ENCODE results near the gene FTO.

FTO gene

GRCh38 chr16:53789137-53789536 is 85.2 kb downstream of the FTO start:
- H3K4me1 ChIP-seq = no peaks in the 10 kb centered on the region; the same call in 1 of the 2 replicates
- H3K9me3 ChIP-seq = no peaks in the 10 kb centered on the region
- H3K27me3 ChIP-seq = no peaks in the 10 kb centered on the region
- H3K36me3 ChIP-seq = no peaks in the 10 kb centered on the region
- TF ChIP-seq, protein P1, sequence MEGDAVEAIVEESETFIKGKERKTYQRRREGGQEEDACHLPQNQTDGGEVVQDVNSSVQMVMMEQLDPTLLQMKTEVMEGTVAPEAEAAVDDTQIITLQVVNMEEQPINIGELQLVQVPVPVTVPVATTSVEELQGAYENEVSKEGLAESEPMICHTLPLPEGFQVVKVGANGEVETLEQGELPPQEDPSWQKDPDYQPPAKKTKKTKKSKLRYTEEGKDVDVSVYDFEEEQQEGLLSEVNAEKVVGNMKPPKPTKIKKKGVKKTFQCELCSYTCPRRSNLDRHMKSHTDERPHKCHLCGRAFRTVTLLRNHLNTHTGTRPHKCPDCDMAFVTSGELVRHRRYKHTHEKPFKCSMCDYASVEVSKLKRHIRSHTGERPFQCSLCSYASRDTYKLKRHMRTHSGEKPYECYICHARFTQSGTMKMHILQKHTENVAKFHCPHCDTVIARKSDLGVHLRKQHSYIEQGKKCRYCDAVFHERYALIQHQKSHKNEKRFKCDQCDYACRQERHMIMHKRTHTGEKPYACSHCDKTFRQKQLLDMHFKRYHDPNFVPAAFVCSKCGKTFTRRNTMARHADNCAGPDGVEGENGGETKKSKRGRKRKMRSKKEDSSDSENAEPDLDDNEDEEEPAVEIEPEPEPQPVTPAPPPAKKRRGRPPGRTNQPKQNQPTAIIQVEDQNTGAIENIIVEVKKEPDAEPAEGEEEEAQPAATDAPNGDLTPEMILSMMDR (IDR thresholded peaks at IDR 0.05; ENCODE audit: low read depth, low read length) = no peak
- no peak for DNase-seq
- H3K4me3 ChIP-seq (ENCODE audit: low read depth, low read length) = no peak overlapping the region

GRCh38 chr16:53792161-53792951 is 88.4 kb downstream of the FTO start:
- no peak overlapping the region for H3K4me3 ChIP-seq (ENCODE audit: low read depth, low read length)
- no peaks in the 10 kb centered on the region for H3K27me3 ChIP-seq
- TF ChIP-seq, protein P1 (IDR thresholded peaks at IDR 0.05; ENCODE audit: low read depth, low read length) = no peak
- DNase-seq = no peak
- no peaks in the 10 kb centered on the region; the same call in 1 of the 2 replicates for H3K4me1 ChIP-seq
- H3K9me3 ChIP-seq = no peaks in the 10 kb centered on the region
- no peaks in the 10 kb centered on the region for H3K36me3 ChIP-seq

GRCh38 chr16:53803451-53803850 is 99.5 kb downstream of the FTO start:
- Histone ChIP-seq H3K4me1 (peaks cover 2% of the 10 kb centered on the region; the same call in 1 of the 2 replicates), H3K27me3 (no peaks in the 10 kb centered on the region), H3K9me3 (no peaks in the 10 kb centered on the region), H3K4me3 (ENCODE audit: low read depth, low read length) (no peak overlapping the region), H3K36me3 (no peaks in the 10 kb centered on the region)
- no peak for DNase-seq
- TF ChIP-seq, protein P1 (IDR thresholded peaks at IDR 0.05; ENCODE audit: low read depth, low read length) = no peak

DNA sequence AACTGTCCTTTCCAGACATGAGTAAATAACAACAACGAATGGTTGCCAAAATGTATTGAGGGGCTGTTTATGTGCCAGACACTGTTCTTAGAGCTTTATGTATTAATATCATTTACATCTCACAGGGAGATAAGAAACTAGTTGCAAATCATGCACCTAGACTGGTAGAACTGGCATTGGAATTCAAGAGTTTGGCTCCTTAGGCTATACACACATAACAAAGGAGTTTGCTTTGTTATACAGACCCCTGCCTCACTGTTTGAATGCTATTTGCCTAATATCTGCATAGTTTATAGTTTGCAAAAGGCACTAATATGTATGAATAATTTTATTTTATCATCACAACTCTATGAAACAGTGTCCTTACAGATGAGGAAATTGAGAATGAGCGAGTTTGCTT is 100.0 kb downstream of the FTO start:
- Histone ChIP-seq H3K4me1 (peaks cover 2% of the 10 kb centered on the region; the same call in 1 of the 2 replicates), H3K27me3 (no peaks in the 10 kb centered on the region), H3K4me3 (ENCODE audit: low read depth, low read length) (no peak overlapping the region), H3K36me3 (no peaks in the 10 kb centered on the region), H3K9me3 (no peaks in the 10 kb centered on the region)
- no peak for DNase-seq
- TF ChIP-seq, protein P1 (IDR thresholded peaks at IDR 0.05; ENCODE audit: low read depth, low read length) = no peak

DNA sequence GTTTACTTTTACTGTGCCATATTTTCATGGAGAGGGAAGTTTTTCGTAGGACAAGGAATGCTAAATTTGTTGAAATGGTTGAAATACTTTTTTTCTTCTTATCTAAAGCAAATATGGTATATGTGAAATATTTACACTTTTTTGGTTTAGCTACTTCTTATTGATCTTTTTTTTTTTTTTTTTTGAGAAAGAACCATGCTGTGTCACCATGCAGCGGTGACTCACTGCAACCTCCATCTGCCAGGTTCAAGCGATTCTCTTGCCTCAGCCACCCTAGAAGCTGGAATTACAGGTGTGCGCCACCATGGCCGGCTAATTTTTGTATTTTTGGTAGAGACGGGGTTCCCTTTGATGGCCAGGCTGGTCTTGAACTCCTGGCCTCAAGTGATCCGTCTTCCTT is 100.5 kb downstream of the FTO start:
- Histone ChIP-seq H3K4me3 (ENCODE audit: low read depth, low read length) (no peak overlapping the region), H3K36me3 (no peaks in the 10 kb centered on the region), H3K4me1 (peaks cover 2% of the 10 kb centered on the region; the same call in 1 of the 2 replicates), H3K27me3 (no peaks in the 10 kb centered on the region), H3K9me3 (no peaks in the 10 kb centered on the region)
- no peak for DNase-seq
- TF ChIP-seq, protein P1 (IDR thresholded peaks at IDR 0.05; ENCODE audit: low read depth, low read length) = no peak

DNA sequence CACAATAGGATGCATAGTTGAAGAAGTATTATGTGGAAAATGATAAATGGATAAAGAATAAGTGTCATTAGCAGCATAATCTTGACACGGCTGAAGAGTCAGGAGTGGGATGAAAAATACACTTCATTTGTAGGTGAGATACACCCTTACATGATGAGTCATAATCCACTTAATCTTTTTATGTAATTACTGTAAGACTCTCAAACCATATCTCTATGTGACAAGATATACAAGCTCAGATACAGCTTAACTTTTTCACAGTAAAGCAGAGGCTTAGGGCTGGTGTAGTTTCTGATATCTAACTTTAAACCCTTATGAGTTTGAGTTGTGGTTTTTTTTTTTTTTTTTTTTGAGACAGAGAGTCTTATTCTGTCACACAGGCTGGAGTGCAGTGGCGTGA is 101.2 kb downstream of the FTO start:
- Histone ChIP-seq H3K4me1 (peaks cover 2% of the 10 kb centered on the region; the same call in 1 of the 2 replicates), H3K27me3 (no peaks in the 10 kb centered on the region), H3K9me3 (no peaks in the 10 kb centered on the region), H3K36me3 (no peaks in the 10 kb centered on the region), H3K4me3 (ENCODE audit: low read depth, low read length) (no peak overlapping the region)
- DNase-seq = no peak
- TF ChIP-seq, protein P1 (IDR thresholded peaks at IDR 0.05; ENCODE audit: low read depth, low read length) = no peak

Measured in BE2C (cell line).